Activated CD8-positive, alpha-beta memory T cell treated with anti-CD3 and anti-CD28 coated beads for 48 hours (primary cell): ENCODE data around the gene MYO5B.
"Not testable (repeated sequence)": the region's sequence is repeated elsewhere in the genome, so short reads cannot be mapped to it uniquely, and the experiment has no call there.

Experiments used
- DNase-seq, 3 experiments: peaks; one replicate each; pipeline ENCODE4 v3.0.0-alpha.2; 2020; ENCODE audit warnings: low read depth in 2 of 3, low spot score in 2 of 3

MYO5B gene

DNA sequence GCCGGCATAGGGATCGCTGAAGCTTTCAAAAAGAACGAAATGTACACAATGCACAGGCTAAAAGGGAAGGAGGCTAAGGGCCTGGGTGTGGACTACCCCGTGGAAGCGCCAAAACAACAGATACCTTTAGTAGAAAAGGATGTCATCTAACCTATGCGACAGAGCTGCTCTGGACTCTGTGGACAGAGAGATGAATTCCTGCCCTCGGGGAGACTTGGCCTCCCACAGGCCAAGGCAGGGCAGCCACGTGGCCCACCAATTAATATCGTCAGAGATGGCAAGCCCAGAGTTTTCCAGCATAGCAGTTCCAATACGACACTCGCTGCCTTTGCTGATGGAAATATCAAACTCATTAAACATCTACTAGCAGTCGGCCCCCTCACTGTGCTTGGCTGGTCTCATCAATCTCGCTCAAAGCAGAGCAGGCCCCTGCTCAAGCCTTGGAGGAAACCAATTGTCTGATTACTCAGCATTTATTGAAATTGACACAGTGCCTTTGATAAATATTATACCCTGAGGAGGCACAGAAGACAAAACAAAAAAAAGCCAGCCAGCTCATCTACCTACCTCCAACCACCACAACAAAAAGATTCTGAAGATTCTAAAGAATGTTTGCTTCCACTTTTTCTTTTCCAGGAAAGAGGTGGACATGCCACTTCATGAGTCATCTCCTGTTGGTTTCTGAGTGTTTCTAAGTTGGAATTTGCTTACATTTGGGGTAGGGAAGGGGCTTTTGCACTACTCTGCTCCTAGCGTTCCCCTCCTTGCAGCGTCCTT is 302.6 kb downstream of the MYO5B start:
- no peak for DNase-seq

DNA sequence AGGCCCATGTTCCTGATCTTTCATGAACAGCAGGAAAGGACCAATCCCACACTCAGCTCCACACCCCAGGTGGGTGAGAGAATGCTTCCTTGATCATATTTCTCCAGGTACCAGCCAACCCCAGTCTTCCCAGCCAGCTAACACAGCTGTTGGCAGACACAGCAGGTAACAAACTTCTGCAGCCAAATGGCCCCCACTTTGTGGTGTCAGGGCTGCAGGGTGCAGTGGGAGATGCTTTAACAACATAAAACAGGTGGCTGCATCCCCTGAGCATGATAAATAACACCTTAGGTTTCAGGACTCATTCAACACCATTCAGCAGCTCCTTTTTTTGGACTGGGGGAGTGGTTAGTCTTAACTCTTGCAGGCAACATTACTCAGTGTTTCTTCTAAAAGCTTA is 304.9 kb downstream of the MYO5B start:
- no peak for DNase-seq

DNA sequence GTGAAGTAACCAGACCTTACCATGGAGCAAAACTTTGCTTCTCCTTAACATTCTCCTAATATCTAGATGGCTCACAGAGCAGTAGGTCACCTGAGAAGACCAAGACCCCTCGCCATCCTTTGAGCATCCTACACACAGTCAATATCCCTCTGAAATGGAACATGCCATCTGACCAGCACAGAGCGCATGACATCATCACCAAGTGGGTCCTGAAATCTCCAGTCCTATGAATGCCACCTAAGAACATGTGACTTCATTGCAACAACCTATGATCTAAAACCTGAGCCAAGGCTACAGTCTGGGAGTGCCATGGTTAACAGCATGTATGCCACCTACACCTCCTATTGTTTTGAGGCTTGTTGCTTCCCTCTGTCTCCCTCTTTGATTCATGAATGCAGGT is 305.4 kb downstream of the MYO5B start:
- not testable (repeated sequence) for DNase-seq

DNA sequence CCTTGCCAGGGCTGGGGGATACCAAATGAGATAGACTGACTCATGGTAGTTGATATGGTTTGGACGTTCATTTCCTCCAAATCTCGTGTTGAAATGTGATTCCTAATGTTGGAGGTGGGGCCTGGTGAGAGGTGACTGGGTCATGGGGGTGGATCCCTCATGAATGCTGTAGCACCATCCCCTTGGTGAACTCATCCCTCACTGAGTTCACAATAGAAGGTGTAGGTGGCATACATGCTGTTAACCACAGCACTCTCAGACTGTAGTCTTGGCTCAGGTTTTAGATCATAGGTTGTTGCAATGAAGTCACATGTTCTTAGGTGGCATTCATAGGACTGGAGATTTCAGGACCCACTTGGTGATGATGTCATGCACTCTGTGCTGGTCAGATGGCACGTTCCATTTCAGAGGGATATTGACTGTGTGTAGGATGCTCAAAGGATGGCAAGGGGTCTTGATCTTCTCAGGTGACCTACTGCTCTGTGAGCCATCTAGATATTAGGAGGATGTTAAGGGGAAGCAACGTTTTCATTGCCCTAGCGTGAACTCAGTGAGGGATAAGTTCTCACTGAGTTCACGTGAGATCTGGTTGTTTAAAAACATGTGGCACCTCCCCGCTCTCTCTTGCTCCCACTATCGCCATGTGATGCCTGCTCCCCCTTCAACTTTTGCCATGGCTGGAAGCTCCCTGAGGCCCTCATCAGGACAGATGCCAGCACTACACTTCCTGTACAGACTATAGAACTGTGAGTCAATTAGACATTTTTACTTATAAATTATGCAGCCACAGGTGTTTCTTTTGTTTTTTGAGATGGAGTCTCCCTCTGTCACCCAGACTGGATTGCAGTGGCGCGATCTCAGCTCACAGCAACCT is 307.8 kb downstream of the MYO5B start:
- no peak for DNase-seq

DNA sequence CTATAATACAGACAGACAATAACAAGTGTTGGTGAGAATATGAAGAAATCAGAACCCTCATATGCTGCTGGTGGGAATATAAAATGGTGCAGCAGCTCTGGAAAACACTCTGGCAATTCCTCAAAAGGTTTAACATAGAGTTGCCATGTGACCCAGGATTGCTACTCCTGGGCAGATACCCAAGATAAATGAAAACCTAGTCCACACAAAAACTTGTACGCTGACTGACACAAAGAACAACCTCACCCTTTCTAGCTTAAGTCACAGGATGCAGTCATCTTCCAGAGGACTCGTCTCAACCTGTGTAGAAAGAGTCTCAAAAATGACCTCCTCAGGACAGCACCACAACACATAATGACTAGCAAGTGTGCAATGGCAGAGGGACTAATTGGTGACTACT is 310.0 kb downstream of the MYO5B start:
- no peak for DNase-seq

DNA sequence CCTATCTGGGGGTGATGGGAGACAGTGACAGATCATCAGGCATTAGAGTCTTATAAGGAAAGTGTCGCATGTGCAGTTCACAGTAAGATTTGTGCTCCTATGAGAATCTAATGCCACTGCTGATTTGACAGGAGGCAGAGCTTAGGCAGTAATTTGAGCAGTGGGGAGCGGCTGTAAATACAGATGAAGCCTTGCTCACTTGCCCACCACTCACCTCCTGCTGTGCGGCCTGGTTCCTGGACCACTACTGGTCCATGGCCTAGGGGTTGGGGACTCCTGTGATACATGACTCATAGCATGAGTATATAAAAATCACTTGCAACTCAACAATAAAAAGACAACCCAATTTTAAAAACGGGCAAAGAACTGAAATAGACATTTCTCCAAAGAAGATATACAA is 310.5 kb downstream of the MYO5B start:
- DNase-seq = no peak

DNA sequence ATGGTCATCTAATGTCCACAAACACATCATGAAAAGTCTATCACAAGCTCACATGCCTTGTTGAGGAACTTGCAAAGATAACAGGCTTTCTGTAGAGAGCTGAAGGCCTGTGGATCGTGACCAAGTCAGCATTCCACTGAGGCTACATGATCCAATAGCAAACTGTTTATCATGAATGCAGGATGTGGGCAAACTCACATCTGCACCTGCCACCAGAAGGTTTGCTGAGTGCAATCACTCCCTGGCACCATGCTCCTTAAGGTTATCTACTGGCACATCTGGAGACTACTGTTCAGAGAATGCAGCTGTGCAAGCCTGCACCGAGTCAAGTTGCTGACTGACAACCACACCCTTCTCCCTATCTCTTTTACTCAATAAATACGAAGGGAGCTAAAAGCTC is 314.3 kb downstream of the MYO5B start:
- no peak for DNase-seq

DNA sequence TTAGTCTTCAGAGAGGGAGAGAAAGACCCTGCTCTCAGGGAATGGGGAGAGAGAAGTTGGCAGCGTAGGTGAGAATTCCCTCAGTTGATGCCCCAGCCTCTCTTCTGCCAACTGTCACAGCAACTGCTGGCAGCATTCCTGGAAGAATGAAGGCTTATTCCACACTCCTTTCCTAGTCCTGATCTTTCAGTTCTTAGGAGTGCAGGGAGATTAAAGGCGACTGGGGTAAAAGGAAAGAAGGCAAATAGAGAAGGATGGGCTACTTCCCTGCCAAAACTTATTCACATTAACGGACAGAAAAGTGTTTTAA is 315.7 kb downstream of the MYO5B start:
- no peak for DNase-seq

DNA sequence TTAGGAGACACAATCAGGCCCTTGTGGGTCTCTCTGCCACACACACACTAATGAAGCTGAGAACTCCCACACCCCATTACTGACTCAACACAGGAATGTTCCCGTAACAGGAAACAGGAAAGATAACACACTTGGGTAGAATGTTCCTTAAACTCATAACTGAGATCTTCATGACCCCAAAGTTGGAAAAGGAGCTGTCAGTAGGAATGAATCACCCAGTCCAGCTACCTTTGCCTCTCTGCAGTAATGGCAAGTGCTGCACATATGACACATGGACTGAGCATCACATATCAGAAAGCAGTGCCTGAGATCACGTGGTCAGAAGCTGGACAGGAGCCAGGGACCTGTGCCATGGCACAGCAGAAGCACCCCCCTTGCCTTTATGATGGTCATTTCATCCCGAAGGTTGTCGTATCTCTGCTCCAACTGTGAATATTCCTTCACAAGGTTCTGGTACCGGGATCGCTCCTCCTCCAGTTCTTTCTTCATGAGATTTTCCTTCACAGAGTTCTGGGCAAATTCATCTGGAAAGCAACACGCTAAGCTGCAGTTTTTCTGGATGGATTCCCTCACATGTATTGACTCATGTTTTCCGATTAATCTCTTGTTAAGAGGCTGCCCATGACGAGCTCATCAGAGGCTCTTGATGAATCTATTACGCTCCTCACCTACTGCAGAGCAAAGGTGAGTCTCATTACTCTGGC is 316.2 kb downstream of the MYO5B start:
- DNase-seq = no peak

DNA sequence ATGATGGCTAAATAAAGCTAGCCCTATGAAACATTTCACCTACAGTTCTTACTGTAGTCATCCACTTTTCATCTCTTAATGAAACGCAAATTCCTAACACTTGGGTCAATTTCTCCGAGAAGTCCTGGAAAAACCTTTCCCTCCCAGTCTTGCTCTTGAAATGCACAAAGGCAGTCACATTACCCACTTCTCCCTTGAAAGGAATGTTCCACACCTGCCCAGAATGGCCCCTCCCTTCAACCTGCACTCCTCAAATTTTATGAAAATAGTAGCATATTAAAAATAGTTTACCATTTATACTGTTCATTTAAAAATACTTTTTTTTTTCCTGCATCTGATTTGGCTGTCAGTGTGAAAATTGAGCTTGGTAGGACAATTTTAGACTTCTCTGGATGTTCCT is 316.9 kb downstream of the MYO5B start:
- DNase-seq = no peak

DNA sequence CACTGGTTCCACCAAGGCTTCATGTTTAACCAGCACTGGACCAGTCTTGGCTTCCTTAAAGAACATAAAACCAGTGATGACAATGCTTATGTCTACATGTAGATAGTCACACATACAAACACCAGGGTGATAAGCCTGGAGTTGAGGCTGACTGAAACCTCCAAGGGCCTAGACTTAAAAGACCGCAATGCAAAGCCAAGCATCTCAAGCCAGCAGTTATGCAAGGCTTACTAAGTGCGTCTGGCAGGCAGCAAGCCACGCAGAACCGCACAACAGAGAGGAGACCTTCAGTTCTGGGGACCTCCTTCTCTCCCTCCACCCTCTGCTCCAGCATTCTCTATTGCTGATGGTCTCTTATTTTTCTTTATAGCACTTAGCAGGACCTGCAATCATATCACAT is 318.4 kb downstream of the MYO5B start:
- DNase-seq = no peak

DNA sequence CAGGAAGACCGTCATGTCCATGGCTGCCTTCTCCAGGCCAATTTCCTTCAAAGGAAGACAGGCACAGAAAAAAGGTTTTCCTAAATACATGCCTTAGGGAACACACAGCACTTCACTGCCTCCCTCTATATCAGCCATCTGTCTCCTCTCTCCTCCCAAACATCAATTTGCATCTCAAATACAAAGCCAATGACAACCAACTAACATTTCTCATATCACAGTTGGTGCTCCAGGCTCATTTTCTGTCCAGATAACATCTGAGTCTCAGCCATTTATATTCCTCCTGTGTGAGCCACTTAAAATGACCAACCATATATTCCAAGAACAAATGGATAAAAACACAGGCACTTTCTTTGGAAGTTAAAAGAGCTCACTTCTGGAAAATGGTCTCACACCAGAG is 319.2 kb downstream of the MYO5B start:
- DNase-seq = no peak

DNA sequence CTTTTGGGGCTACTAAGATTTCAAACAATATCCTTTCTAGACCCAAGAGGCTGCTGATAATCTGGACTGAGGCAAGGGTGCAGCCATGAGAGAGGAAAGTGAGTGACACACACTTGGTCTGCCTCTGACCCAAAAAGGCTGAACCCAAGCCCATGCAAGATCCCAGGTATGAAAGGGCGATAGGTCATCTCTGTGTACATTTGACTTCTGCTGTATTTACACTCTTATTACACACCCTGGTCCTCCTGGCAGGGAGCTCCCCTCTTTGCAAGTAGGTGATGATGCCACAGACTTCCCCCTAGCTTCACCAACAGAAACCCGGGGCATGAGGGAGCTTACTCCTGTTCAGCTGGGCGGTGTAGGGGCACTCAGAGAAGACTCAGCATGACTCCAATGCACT is 319.8 kb downstream of the MYO5B start:
- DNase-seq = no peak

DNA sequence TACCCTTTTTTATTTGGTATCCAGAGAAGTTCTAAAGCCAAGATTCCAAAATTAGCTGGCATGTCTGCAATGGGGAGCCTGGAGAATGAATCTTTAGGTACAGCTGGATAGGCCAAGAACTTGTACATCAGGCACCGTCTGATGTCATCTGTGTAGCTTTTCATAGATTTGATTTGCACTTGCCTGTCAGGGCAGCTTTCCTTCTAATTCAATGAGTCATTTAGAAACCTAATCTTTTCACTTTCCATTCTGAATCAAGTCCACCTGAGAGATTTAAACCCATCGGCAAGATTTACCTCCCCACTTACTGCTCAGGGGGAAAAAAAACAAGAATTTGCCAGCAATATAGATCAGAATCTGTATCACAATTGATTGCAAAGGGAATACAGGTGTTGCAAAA is 320.7 kb downstream of the MYO5B start:
- no peak for DNase-seq

DNA sequence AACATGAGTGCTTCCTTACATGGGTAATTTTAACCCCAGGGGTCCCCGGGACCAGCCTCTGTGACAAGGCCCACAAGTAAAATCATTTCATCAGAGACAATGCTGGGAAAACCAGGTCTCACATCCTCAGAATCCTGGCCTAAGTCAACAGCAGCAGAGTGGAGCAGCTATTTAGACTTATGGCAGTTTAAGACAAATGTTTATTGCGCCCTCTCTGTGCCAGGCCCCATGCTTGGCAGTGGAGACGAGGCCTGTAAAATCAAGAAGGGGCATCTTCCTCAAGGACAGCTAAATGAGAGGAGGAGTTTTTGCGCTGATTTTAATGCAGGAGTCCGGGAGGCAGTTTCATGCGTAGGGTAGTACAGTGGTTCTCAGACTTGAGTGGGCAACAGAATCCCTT is 325.6 kb downstream of the MYO5B start:
- no peak for DNase-seq

DNA sequence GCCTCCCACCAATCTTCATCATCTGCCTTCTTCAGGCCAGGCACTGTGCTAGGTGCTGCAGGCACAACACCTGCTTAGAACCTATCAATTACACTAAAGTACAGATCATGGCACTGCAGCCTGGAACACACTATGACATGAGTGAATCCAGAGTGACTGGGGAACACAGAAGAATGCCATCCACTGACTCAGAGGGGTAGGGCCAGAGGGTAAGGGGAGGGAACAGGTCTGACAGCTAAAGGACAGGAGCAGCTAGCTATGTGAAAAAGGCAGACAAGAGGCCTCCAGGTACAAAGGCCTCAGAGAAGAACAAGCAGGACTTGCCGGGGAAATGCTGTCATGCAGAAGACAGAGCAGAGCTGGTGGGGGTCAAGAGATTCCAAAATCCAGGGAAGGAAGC is 328.3 kb downstream of the MYO5B start:
- no peak for DNase-seq

DNA sequence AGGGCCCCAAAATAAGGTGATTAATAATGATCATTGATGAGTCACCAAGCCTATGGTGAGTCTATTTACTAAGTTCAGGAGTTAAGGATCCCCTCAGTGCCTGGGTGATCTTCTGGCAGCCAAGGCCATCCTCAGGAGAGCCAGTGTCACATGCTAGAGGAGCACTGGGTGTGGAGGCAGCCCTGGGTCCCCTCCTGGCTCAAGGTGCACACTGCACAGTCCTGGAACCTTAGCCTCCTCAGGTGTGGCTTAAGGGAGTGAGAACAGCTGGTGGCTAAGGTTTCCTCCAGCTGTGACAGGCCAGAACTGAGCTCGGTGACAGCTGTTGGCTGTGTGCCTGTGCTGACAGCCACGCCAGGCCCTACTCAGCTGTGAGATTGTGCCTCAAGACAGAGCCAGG is 329.5 kb downstream of the MYO5B start:
- no peak for DNase-seq

DNA sequence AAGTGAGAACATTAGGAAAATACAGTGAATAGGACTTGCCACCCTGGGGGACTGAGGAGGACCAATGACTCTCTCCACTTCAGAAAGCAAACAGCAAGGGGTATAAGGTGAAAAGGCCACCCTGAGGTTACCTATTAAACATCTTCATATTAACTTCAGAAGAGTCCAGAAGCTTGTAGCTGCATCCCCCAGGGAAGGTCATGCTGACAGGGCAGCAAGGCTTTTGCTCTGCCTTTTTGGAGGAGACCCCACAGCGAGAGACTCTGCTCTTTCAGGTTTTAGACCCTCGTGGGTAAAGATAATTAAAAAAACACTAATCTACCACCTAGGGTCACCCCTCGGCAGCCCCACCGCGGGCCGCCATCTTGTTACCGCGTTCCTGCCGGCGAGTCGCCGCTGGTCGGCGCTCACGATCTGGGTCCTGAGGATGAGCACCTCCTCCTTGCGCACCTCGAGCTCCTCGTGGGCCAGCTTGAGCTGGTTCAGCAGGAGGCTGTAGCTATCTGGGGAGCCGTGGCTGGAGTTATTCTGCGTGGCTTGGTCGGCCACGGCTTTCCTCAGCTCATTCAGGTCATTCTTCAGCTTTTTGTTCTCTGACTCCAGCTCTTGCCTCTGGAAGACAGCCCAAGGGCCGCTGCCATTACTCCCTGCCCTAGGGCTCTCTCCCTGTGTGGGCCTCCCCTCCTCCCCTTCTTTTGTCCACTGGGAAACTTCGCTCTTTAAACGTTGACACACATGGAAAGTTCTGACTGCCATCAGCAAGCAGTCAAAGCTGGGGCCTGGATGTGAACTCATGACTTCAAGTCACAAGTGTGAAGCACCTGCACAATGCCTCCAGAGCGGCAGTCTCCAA is 331.0 kb downstream of the MYO5B start:
- no peak for DNase-seq

DNA sequence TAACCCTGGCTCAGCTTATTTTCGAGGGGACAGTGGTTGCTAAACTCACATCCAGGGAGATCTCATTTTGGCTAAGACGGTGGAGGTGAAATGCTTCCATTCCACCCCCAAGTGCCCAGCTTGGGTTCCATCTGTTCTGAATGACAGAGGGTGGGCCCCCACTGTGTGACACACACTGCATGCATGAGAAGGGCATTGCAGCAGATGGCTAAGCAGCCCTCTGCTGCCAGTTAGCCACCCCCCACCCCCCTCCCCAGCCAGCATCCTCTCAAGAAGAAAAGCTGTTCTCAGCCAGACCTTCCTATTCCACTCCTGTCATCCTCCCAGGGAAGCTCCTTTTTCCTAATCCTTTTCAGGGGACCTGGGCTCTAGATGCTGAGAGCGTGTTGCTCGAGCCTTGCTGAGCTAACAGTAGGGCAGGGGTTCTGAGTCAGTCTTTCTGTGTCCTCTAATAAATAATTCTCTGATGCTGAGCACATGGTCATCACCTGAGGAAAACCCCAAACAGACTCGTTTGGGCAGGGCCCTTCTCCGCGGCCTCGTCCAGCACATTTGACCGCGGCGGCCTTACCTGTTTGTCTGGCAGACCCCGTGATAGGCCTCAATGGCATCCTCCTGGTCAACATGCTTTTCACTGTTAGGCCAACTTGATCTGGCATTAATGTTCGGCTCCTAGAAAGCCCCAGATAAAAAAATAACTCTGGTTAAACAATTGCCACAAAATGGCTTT is 332.1 kb downstream of the MYO5B start:
- no peak for DNase-seq

DNA sequence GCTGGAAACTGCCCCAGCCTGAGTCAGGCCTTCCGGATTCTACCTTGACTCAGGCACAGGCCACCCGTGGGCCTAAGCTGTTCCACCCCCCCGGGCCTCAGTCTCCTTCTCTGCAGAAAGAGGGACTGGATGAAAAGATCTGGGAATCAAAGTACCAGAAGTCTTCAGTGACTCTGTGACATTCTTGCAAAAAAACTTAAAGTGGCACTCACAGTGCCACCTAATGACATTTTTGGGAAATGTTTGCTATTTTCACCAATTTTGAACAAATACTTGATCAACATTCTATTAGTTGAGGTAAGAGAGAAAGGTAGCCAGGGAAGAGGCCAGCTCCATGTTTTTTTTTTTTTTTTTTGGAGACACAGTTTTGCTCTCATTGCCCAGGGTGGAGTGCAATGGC is 333.3 kb downstream of the MYO5B start:
- no peak for DNase-seq

DNA sequence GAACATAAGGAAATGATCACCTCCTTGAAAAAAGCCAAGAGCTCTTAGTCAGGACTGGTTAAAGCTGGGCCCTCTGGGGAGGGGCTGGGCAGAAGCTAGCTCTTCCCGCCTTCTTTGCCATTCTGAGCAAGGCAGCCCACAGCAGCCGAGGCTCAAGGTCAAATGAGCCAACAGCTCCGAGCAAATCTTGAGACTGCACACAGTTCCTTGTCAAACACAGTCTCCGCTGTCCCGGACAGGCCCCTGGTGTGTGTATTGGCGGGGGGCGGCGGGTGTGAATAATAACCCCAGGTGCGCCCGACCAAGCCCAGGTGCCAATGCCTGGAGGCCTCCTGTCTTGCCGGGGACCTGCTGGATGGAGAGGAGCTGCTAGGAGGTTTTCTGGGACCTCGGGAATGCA is 335.2 kb downstream of the MYO5B start:
- DNase-seq = no peak
